Right atrium auricular region (tissue), 2 donors: ENCODE data around the gene ANKRD11. TPM values are rescaled to one million over a fixed set of nuclear protein-coding genes. Genes with fewer than 3 reads are reported as not detected.
A peak's percentile ranks its signal among the peaks of the same experiment; 100 is the strongest.

Experiments used
- DNase-seq: peaks from one replicate; pipeline ENCODE4 v3.0.0-alpha.2; 2019; ENCODE audit warnings: low spot score
- H3K27ac ChIP-seq, 2 donors: fragments of 200-600 bp; sonication (generic); 1 replicate in 1 of 2; 2 replicates in 1 of 2; pipeline ENCODE4 v1.5.1; 2016 to 2019
- H3K27me3 ChIP-seq, 2 donors: fragments of 200-600 bp; sonication (generic); one replicate each; pipeline versions ENCODE4 v1.5.1 to v1.6.0; 2017 to 2019
- H3K36me3 ChIP-seq: fragments of 200-600 bp; sonication (generic); one replicate; pipeline ENCODE4 v1.5.1; 2016
- H3K4me1 ChIP-seq, 2 donors: fragments of 200-600 bp; sonication (generic); one replicate each; pipeline versions ENCODE4 v1.5.1 to v1.6.0; 2017 to 2019
- H3K4me3 ChIP-seq, 2 donors: fragments of 200-600 bp; sonication (generic); 1 replicate in 1 of 2; 2 replicates in 1 of 2; pipeline ENCODE4 v1.5.1; 2017 to 2019; ENCODE audit warnings: mild to moderate bottlenecking in 1 of 2, moderate library complexity in 1 of 2
- H3K9me3 ChIP-seq, 2 donors: fragments of 200-600 bp; sonication (generic); one replicate each; pipeline ENCODE4 v1.5.1; 2019
- total RNA-seq, 2 donors: library from RNA; depleted of rRNA; stranded (reverse); fragments of >200 nt; gene quantifications; one replicate each; pipeline ENCODE4 v1.1.0, GENCODE V29; 2016
- TF ChIP-seq, protein P1 (sequence below), 2 donors: fragments of 200-600 bp; sonication (generic); IDR thresholded peaks; one replicate each; pipeline ENCODE4 v1.5.1; 2019; ENCODE audit warnings: antibody characterized with exemption in 2 of 2

The ANKRD11 gene
- total RNA-seq, 2 donors from 2014 or later = 55.2 to 68.1 TPM

DNA sequence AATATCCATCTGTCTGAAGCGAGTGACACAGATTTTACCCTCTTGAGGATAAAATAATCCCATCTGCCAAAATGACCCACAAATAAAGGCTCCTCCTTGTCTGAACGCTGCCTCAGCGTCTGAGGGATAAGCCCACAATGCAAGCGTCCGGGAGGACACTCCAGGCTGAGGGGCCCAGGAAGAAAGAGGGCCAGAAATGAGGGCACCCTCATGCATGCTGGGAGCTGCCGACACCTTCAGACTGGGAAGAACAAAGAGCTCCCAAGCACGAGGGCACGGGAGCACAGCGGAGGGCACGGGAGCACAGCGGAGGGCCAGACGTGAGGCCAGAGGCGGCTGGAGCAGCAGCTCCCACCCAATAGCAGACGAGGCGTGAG is 145.9 kb downstream of the ANKRD11 start:
- H3K27ac ChIP-seq = peak overlapping the region; percentile 31 to 62
- no peak overlapping the region for H3K4me3 ChIP-seq
- H3K27me3 ChIP-seq = no peaks in the 10 kb centered on the region
- H3K4me1 ChIP-seq = peaks cover 0 to 41% of the 10 kb centered on the region in 2 donors
- no peaks in the 10 kb centered on the region for H3K9me3 ChIP-seq
- TF ChIP-seq, protein P1, sequence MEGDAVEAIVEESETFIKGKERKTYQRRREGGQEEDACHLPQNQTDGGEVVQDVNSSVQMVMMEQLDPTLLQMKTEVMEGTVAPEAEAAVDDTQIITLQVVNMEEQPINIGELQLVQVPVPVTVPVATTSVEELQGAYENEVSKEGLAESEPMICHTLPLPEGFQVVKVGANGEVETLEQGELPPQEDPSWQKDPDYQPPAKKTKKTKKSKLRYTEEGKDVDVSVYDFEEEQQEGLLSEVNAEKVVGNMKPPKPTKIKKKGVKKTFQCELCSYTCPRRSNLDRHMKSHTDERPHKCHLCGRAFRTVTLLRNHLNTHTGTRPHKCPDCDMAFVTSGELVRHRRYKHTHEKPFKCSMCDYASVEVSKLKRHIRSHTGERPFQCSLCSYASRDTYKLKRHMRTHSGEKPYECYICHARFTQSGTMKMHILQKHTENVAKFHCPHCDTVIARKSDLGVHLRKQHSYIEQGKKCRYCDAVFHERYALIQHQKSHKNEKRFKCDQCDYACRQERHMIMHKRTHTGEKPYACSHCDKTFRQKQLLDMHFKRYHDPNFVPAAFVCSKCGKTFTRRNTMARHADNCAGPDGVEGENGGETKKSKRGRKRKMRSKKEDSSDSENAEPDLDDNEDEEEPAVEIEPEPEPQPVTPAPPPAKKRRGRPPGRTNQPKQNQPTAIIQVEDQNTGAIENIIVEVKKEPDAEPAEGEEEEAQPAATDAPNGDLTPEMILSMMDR (IDR thresholded peaks at IDR 0.05) = no peak
- no peaks in the 10 kb centered on the region for H3K36me3 ChIP-seq
- DNase-seq = no peak

DNA sequence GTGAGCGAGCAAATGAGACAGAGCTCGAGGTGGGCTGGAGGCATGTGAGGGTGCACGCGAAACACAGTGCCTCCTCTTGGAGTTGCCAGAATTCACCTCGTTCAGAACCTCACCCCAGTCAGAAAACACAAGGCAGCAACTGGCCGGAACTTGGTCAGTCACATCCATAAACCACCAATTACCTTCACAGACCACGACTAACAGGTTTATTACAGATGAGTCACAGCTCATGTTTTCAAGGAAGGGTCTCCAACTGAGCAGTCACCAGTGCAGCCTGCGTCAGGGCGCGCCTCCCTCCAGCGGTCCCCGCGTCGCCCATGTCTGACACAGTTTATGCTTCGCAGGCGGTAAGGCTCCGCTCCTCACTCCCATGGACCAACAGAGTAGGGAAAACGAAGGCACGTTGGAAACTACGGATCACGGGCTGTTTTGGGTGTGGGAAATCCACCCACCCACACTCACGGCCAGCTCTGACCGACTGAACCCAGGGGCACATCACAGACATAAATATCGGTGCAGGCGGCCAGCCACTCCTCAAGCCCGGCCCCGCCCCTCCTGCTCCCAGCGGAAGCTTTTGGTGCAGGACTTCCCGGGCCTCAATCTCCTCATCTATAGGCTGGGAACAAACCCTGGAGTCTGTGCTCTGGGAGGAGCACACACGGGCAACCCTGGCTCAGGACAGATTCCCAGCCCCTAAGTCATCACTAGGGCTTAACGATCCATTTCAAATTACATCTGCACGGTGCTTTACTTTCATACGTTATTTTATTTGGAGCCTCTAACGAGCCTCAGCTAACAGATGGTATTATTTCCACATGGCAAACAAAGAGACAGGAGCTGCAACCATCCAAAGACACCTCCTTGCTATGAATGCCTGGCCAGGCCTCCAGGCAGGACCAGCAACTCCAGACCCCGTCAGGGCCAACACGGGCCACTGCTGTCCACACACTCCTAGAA is 146.6 kb downstream of the ANKRD11 start:
- peaks cover 0 to 42% of the 10 kb centered on the region in 2 donors for H3K4me1 ChIP-seq
- H3K36me3 ChIP-seq = no peaks in the 10 kb centered on the region
- H3K9me3 ChIP-seq = no peaks in the 10 kb centered on the region
- peak overlapping the region; percentile 31 to 62 for H3K27ac ChIP-seq
- no peak overlapping the region for H3K4me3 ChIP-seq
- no peak for DNase-seq
- H3K27me3 ChIP-seq = no peaks in the 10 kb centered on the region
- TF ChIP-seq, protein P1 (IDR thresholded peaks at IDR 0.05) = no peak

DNA sequence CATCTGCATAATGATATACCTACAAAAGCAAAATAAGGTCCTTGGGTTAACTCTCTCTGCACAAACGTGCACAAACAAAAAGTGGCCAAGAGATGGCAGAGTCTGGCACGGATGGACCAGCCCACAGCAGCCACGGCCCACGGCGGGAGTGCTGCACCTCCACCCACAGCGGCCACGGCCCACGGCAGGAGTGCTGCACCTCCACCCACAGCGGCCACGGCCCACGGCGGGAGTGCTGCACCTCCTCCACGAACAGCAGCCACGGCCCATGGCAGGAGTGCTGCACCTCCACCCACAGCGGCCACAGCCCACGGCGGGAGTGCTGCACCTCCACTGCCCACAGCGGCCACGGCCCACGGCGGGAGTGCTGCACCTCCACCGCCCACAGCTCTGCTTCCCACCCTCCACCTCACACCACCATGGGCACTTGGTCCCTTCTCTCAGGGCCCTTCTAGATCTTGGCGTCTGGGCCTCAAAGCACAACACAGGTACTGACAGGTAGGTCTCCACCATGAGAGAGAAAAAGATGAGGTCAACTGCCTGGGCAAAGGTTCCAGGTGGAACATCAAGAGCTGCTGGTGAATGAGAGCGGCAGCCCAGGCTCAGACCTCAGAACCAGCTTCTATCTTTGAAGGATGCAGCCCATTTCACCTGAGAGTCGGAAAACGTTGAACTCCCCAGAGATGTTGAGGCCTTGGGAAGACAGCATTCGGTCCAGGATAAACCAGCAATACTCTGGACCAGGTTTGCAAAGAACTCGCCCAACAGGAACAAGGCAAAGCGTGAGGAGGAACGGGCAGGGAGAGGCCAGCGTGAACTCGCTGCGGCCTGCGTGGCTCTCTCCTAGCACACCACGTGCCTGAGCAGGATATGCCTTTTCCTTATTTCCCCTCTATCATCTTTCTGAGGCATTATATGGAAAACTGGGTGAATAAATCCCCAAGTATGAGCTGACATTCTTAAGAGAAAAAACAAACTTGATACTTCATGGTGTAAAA is 148.4 kb downstream of the ANKRD11 start:
- no peaks in the 10 kb centered on the region for H3K27me3 ChIP-seq
- TF ChIP-seq, protein P1 (IDR thresholded peaks at IDR 0.05) = no peak
- H3K36me3 ChIP-seq = no peaks in the 10 kb centered on the region
- H3K4me3 ChIP-seq = no peak overlapping the region
- H3K27ac ChIP-seq = no peak overlapping the region
- H3K4me1 ChIP-seq = peaks cover 0 to 52% of the 10 kb centered on the region in 2 donors
- no peak for DNase-seq
- no peaks in the 10 kb centered on the region for H3K9me3 ChIP-seq

DNA sequence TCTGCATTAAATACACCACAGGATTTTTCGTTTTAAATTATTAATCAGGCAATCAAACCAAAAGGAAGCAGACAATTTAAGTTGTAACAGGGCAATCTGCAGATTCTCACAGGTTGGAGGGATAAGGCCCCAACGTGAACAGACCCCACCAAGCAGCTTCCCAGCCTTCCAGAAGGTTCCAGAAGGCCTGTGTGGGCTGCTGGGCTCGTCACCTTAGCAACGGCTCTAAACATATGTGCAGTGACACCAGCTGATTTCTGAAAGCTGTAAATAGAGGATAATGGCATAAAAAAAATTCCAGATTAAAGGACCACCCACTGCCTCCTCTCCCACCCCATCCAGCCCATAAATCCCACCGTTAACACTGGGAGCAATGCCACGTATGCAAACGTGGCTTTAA is 149.1 kb downstream of the ANKRD11 start:
- H3K36me3 ChIP-seq = no peaks in the 10 kb centered on the region
- H3K27me3 ChIP-seq = no peaks in the 10 kb centered on the region
- no peaks in the 10 kb centered on the region for H3K9me3 ChIP-seq
- H3K27ac ChIP-seq = no peak overlapping the region
- H3K4me3 ChIP-seq = no peak overlapping the region
- H3K4me1 ChIP-seq = peaks cover 0 to 54% of the 10 kb centered on the region in 2 donors
- DNase-seq = no peak
- TF ChIP-seq, protein P1 (IDR thresholded peaks at IDR 0.05) = no peak

DNA sequence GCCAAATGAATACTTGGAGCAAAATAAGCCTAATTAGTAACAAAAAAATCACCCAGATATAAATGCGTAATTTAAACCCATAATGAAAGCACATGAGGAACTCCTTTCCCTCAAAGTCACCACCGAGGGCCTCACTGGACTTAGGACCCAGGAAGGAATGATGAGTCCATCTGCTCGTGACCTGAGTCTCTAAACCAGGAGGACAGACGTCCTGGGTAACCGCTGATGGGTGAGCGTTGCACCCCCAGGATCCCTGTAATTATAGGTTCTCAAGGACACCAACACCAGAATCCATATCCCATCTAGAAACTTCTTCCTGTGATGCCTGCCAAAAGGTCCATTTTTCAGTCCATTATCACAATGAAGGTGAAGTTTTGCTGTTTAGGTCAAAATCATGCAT is 151.5 kb downstream of the ANKRD11 start:
- no peak overlapping the region for H3K4me3 ChIP-seq
- H3K36me3 ChIP-seq = no peaks in the 10 kb centered on the region
- DNase-seq = no peak
- no peaks in the 10 kb centered on the region for H3K9me3 ChIP-seq
- H3K4me1 ChIP-seq = peaks cover 0 to 58% of the 10 kb centered on the region in 2 donors
- H3K27ac ChIP-seq = peak overlapping the region in 1 of 2 donors; percentile 4
- no peaks in the 10 kb centered on the region for H3K27me3 ChIP-seq
- TF ChIP-seq, protein P1 (IDR thresholded peaks at IDR 0.05) = no peak
